ENCODE measurements around the gene WBP2. TPM values are rescaled to one million over a fixed set of nuclear protein-coding genes. Genes with fewer than 3 reads are reported as not detected.

Gene WBP2
- total and polyA plus RNA-seq, 2 of the 13 experiments (the other 11 are each of a cell fraction or from before 2014, with no cell fraction given) = 29.2 to 29.5 TPM

GRCh38 chr17:75895370-75896155, 40.4 kb upstream of the WBP2 start (continued):
- no peak for TF ChIP-seq ZFX (CRISPR knock-in tag; IDR thresholded peaks at IDR 0.05; ENCODE audit: low read depth)
- TF ChIP-seq MAFG (CRISPR knock-in tag; IDR thresholded peaks at IDR 0.05) = no peak
- TF ChIP-seq ZNF121 (CRISPR knock-in tag; IDR thresholded peaks at IDR 0.05) = peak; percentile 20; the same call in 1 of the 2 replicates
- no peak for TF ChIP-seq IKZF5 (CRISPR knock-in tag; IDR thresholded peaks at IDR 0.05)
- no peak for TF ChIP-seq ZNF572 (CRISPR knock-in tag; IDR thresholded peaks at IDR 0.05)
- 0 out of 2 replicates have a peak, but pooled peaks have one; percentile 67 for TF ChIP-seq NFATC3 (CRISPR knock-in tag; IDR thresholded peaks at IDR 0.05)
- TF ChIP-seq PHF20 (CRISPR knock-in tag; IDR thresholded peaks at IDR 0.05) = 0 out of 2 replicates have a peak, but pooled peaks have one; percentile 5
- TF ChIP-seq MED1 (CRISPR knock-in tag; IDR thresholded peaks at IDR 0.05) = peak; percentile 24; the same call in 1 of the 2 replicates
- TF ChIP-seq ZNF274 (CRISPR knock-in tag; IDR thresholded peaks at IDR 0.05) = no peak
- no peak for TF ChIP-seq RERE (CRISPR knock-in tag; IDR thresholded peaks at IDR 0.05; ENCODE audit: low read depth)
- 0 out of 2 replicates have a peak, but pooled peaks have one; percentile 53 for TF ChIP-seq ZNF567 (CRISPR knock-in tag; IDR thresholded peaks at IDR 0.05; ENCODE audit: borderline replicate concordance)
- TF ChIP-seq TEF (CRISPR knock-in tag; IDR thresholded peaks at IDR 0.05) = no peak
- TF ChIP-seq CSRNP1 (CRISPR knock-in tag; IDR thresholded peaks at IDR 0.05) = 0 out of 2 replicates have a peak, but pooled peaks have one; percentile 28
- 0 out of 2 replicates have a peak, but pooled peaks have one; percentile 36 for TF ChIP-seq ZNF260 (CRISPR knock-in tag; IDR thresholded peaks at IDR 0.05; ENCODE audit: borderline replicate concordance, low read depth)

All from HepG2 (cell line).